NCI-H345 (cell line): ENCODE data around the gene FASN.

Source experiments
- DNase-seq: peaks from one replicate; lab custom pipeline; 2025; lab: John Stamatoyannopoulos, UW

Gene FASN

GRCh38 chr17:82101301-82101715, 3.3 kb upstream of the FASN start:
- DNase-seq: no peak

GRCh38 chr17:82100502-82101298, 2.7 kb upstream of the FASN start:
- DNase-seq: no peak

GRCh38 chr17:82098939-82099763, 1.1 kb upstream of the FASN start:
- DNase-seq: peak; percentile 28

GRCh38 chr17:82097919-82098168, 192 bp downstream of the FASN start:
- no peak for DNase-seq

GRCh38 chr17:82097184-82097918, 685 bp downstream of the FASN start:
- peak; percentile 30 for DNase-seq

GRCh38 chr17:82096709-82097183, 1.3 kb downstream of the FASN start:
- no peak for DNase-seq

- DNase-seq: no peak
Measured at GRCh38 chr17:82095777-82096708, 2.0 kb downstream of the FASN start.

GRCh38 chr17:82094931-82095776, 2.9 kb downstream of the FASN start:
- no peak for DNase-seq

- no peak for DNase-seq
Measured at GRCh38 chr17:82092995-82093751, 4.9 kb downstream of the FASN start.

- DNase-seq: no peak
Measured at GRCh38 chr17:82092628-82092994, 5.4 kb downstream of the FASN start.

- DNase-seq: no peak
Measured at GRCh38 chr17:82092094-82092586, 5.9 kb downstream of the FASN start.

- DNase-seq: no peak
Measured at GRCh38 chr17:82091264-82092066, 6.6 kb downstream of the FASN start.

GRCh38 chr17:82090549-82091263, 7.3 kb downstream of the FASN start:
- no peak for DNase-seq

- DNase-seq: no peak
Measured at GRCh38 chr17:82089723-82090548, 8.1 kb downstream of the FASN start.

- no peak for DNase-seq
Measured at GRCh38 chr17:82088838-82089722, 9.0 kb downstream of the FASN start.
